OCI-LY1 (cell line): Measurements from ENCODE around the gene ANKS1A.
"Not testable (repeated sequence)": the region's sequence is repeated elsewhere in the genome, so short reads cannot be mapped to it uniquely, and the experiment has no call there.

ENCODE experiments used
- CTCF ChIP-seq: fragments of 200-600 bp; sonication (generic), shearing (Covaris generic); IDR thresholded peaks from 2 replicates; pipeline ENCODE4 v1.5.1; 2017; ENCODE audit warnings: mild to moderate bottlenecking, antibody characterized with exemption, low read length, moderate library complexity, mixed read lengths
- EZH2 ChIP-seq: fragments of 200-600 bp; sonication (generic), shearing (Covaris generic); IDR thresholded peaks from 2 replicates; pipeline ENCODE4 v1.8.0; 2017; ENCODE audit warnings: borderline replicate concordance, mixed run types, mild to moderate bottlenecking, antibody characterized with exemption, low read length, moderate library complexity, mixed read lengths

GRCh38 chr6:35107208-35107607 lies 218.2 kb downstream of the ANKS1A start:
- TF ChIP-seq CTCF, EZH2: not testable (repeated sequence)
